Right renal cortex interstitium (tissue), 3 donors: ENCODE measurements around the gene REPS1. TPM values are rescaled to one million over a fixed set of nuclear protein-coding genes. Genes with fewer than 3 reads are reported as not detected.
"Not testable (repeated sequence)": the region's sequence is repeated elsewhere in the genome, so short reads cannot be mapped to it uniquely, and the experiment has no call there.

Source experiments
- DNase-seq, 3 donors: peaks; one replicate each; pipeline ENCODE4 v3.0.0-alpha.2; 2013; ENCODE audit warnings: low read depth in 3 of 3, low spot score in 2 of 3
- polyA plus RNA-seq, 3 donors: library from polyadenylated mRNA; unstranded; fragments of 120-200 nt; gene quantifications; one replicate each; pipeline ENCODE4 v1.2.1, GENCODE V29; 2013; ENCODE audit not compliant: insufficient read length in 3 of 3

Gene REPS1
- polyA plus RNA-seq, 3 donors, result 70.3 to 79.4 (median 75.6) TPM

DNA sequence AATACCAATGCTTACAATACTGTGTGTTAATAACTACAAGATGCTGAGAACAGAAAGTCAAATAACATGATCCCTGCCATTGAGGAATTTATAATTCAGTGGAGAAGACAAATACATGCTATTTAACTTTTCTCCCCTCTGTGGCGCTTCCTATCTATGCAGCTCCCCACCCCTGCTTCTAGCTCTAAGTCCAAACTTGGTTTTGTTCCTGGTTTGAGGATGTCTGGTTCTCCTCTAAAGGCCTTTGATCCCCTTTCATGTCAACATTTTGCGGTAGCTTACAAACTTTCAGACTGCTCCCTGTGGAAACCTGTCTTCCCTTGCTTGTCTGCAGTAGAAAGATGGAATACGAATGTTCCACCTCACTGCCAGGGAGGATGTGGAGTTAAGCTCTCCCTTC, 18.4 kb upstream of the REPS1 start:
- DNase-seq, result no peak

- DNase-seq, result no peak
These were observed 15.7 kb upstream of the REPS1 start for GRCh38 chr6:139003751-139004150.

- DNase-seq, result no peak
These were observed 12.1 kb upstream of the REPS1 start for GRCh38 chr6:138999949-139000725.

DNA sequence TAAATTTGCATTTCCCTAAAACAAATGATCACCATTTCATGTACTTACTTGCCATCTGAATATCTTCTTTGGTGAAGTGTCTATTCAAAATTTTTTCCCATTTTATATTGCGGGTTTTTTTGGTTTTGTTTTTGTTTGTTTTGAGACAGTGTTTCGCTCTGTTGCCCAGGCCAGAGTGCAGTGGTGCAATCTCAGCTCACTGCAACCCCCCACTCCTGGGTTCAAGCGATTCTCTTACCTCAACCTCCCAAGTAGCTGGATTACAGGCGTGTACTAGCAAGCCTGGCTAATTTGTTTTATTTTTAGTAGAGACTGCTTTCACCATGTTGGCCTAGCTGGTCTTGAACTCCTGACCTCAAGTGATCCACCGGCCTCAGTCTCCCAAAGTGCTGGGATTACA, 9.1 kb upstream of the REPS1 start:
- DNase-seq, result no peak

- no peak for DNase-seq
These were observed 8.5 kb upstream of the REPS1 start for GRCh38 chr6:138996524-138996923.

GRCh38 chr6:138993410-138993809, 5.4 kb upstream of the REPS1 start:
- not testable (repeated sequence) for DNase-seq

DNA sequence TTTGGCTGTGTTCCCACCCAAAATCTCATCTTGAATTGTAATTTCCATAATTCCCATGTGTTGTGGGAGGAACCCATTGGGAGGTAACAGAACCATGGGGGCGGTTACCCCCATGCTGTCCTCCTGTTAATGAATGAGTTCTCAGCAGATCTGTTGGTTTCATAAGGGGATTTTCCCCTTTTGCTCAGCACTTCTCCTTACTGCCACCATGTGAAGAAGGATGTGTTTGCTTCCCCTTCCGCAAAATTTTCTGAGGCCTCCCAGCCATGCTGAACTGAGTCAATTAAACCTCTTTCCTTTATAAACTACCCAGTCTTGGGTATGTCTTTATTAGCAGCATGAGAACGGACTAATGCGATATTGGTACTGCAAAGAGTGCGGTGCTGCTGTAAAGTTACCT, 4.9 kb upstream of the REPS1 start:
- not testable (repeated sequence) for DNase-seq

- no peak for DNase-seq
These were observed 3.2 kb upstream of the REPS1 start for GRCh38 chr6:138991206-138991605.

DNA sequence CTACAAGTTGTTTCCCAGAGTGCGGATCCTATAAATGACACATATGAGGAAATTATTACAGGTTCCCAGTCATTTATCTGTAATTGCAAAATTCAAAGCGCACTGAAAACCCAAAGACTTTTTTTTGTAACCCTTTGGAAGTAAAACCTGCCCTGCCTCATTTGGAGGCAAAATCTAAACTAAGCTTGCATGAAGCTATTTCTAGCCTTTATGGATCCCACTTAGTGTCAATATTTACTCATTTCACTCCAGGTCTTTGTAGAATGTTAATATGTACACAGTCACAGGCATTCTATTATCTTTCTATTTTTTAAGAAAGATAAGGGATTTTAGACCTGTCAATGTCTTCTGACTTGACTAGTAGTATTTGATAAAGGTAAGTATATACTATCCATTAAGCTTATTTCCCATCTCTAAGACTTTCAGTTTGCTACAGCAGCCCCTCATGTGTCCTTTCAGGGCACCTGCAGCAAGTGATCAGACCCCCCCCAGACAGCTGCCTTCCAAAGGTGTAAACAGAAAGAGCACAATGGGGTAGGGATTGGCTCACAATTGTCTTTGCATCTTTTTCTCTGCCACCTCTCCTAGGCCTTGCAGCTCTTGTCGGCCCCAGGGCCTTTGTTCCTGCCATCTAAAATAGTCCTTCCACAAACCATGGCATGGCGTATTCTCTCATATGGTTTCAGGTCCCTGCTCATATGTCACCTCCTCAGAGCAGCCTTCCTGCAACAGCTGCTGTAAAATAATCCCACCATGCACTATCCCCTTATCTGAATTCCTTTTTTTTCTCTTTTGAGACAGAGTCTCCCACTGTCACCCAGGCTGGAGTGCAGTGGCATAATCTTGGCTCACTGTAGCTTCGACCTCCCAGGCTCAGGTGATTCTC, 1.3 kb upstream of the REPS1 start:
- no peak for DNase-seq

GRCh38 chr6:138988469-138988834, 399 bp upstream of the REPS1 start:
- peak in 1 of 3 donors; percentile 61 for DNase-seq

GRCh38 chr6:138987080-138987642, 892 bp downstream of the REPS1 start:
- DNase-seq, result peak in 1 of 3 donors; percentile 23

DNA sequence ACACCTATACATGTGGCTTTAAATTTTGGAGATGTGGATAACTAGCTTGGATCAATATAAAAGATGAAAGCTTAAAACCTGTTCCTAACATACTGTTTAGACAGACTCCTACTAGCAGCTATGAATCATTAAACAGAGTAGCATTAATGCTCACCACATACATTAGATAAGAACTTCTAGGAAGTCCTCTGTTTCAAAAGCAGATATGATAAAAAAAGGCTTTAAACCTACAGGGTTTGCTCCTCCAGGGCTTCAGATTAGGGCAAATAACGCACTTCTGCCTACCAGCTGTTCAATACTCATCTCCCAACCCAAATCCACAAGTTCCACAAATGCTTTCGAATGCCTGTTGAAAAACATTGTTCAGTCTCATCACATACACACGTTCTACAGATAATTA, 1.5 kb downstream of the REPS1 start:
- DNase-seq, result no peak

DNA sequence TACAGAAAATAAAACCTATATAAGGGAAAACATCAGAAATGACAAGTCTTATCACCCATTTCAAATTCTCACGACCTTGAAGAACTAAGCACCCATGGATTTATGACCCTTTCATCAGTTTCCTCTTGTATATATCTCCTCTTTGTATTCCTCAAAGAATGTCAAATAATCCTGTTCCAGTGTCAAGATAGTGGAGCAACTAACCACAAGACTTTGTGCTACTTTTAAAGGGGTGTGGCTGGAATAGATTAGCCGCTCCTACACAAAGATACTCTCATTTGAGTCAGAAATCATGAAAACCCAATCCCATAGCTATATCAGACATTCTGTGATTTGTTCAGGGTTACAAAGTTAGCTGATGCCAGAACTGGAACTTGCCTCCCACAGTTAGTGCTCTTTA, 6.6 kb downstream of the REPS1 start:
- DNase-seq, result no peak

DNA sequence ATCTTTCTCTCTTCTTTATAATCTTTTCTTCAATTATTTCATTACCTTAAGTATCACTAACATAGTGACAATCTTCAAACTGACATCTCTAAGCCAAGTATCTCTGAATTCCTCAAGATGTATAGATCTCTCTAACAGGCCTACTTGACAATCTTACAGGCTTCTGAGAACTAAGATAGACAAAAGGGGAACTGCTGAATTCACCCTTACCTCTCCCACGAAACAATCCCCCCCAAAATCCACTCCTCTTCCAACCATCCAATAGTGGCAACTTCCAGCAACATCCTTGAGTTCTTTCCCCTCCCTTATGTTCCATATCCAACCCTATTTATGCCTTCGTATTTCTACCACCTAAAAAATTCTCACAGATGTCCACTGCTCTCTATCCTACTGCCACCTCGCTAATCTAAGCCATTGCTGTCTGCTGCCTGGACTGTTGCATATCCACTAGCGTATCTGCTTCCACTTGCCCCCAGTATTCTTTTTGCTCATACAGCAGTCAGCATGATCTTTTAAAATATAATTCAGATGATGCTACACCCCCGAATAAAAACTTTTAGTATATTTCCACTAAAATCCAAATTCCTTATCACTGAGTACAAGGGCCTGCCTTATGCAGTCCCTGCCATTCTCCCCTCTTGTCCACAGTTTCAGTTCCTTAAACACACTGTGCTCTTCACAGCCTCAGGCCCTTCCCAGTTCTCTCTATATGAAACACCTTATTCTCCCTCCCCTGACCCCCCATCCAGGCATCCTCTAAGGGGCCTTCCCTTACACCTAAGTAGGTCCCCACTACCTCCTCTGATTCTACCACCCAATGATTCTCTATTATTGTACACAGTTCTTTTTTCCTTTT, 8.0 kb downstream of the REPS1 start:
- DNase-seq, result no peak

GRCh38 chr6:138979365-138979764, 8.7 kb downstream of the REPS1 start:
- no peak for DNase-seq

DNA sequence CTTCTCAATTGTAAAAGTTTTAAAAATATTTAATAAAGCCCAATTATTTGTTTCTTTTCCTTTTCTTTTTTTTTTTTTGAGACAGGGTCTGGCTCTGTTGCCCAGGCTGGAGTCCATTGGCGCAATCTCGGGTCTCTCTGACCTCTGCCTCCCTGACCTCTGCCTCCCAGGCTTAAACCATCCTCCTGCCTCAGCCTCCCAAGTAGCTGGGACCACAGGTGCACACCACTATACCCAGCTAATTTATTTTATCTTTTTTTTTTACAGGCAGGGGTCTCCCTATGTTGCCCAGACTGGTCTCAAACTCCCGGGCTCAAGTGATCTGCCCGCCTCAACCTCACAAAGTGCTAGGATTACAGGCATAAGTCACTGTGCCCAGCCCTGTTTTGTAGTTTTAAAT, 9.8 kb downstream of the REPS1 start:
- DNase-seq, result no peak

- no peak for DNase-seq
These were observed 10.3 kb downstream of the REPS1 start for GRCh38 chr6:138977646-138978167.

GRCh38 chr6:138977242-138977641, 10.8 kb downstream of the REPS1 start:
- no peak for DNase-seq

- DNase-seq, result no peak
These were observed 12.2 kb downstream of the REPS1 start for GRCh38 chr6:138975815-138976214.

DNA sequence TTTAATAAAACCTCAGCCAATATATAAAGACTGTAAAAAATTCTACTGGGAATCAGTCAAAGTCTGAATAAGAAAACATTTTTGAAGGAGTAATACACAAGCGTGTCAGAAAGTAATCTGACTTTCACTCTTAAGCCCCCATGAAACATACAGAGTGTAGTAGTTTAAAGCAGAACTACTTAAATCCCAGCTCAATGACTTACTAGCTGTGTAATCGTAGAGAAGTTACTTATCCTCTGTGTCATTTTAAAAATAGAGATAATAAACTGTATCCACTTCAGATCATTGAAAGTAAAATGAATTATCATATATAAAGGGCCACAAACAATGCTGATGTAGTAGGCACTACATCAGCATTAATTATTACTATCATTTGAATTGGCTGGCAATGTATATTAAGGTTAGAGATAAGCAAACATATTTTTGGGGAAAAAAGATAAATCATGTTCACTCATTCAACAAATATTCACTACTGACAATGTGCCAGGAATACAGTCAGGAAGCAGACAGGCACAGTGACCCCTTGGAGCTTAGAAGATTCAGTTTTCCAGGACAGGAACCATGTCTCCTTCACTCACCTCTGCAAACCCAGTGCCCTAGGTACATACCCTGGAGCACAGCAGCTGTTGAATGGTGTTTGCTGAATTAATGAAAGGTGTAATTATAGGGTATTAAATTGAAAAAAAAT, 14.4 kb downstream of the REPS1 start:
- no peak for DNase-seq
